HG03457 (cell line): ENCODE data around the gene FUBP3.

ENCODE experiments used
- ATAC-seq: cut with Tn5 transposase; IDR thresholded peaks from one replicate; pipeline ENCODE4 v1.9.1; 2021; ENCODE audit warnings: moderate number of reproducible peaks; ENCODE audit not compliant: unreplicated experiment

The FUBP3 gene

GRCh38 chr9:130633336-130634190 lies 54.2 kb downstream of the FUBP3 start:
- ATAC-seq: no peak

GRCh38 chr9:130634191-130634768 lies 54.9 kb downstream of the FUBP3 start:
- ATAC-seq: no peak

GRCh38 chr9:130634801-130635200 lies 55.4 kb downstream of the FUBP3 start:
- ATAC-seq: no peak

- no peak for ATAC-seq
Measured at GRCh38 chr9:130635306-130635705, 55.9 kb downstream of the FUBP3 start.

GRCh38 chr9:130635721-130636647 lies 56.6 kb downstream of the FUBP3 start:
- ATAC-seq: no peak

- no peak for ATAC-seq
Measured at GRCh38 chr9:130636648-130637020, 57.3 kb downstream of the FUBP3 start.

- ATAC-seq: no peak
Measured at GRCh38 chr9:130638284-130639123, 59.1 kb downstream of the FUBP3 start.

GRCh38 chr9:130639124-130639765 lies 59.9 kb downstream of the FUBP3 start:
- no peak for ATAC-seq

- no peak for ATAC-seq
Measured at GRCh38 chr9:130639866-130640555, 60.6 kb downstream of the FUBP3 start.

GRCh38 chr9:130640681-130641080 lies 61.3 kb downstream of the FUBP3 start:
- ATAC-seq: no peak

GRCh38 chr9:130642926-130643325 lies 63.5 kb downstream of the FUBP3 start:
- ATAC-seq: no peak

GRCh38 chr9:130651221-130651620 lies 71.8 kb downstream of the FUBP3 start:
- no peak for ATAC-seq

- no peak for ATAC-seq
Measured at GRCh38 chr9:130651752-130652151, 72.4 kb downstream of the FUBP3 start.

GRCh38 chr9:130654879-130655278 lies 75.5 kb downstream of the FUBP3 start:
- ATAC-seq: no peak

- no peak for ATAC-seq
Measured at GRCh38 chr9:130658893-130659698, 79.7 kb downstream of the FUBP3 start.

GRCh38 chr9:130659699-130660248 lies 80.4 kb downstream of the FUBP3 start:
- ATAC-seq: no peak

GRCh38 chr9:130660326-130660682 lies 80.9 kb downstream of the FUBP3 start:
- no peak for ATAC-seq

- no peak for ATAC-seq
Measured at GRCh38 chr9:130660683-130661450, 81.5 kb downstream of the FUBP3 start.
